GM12878 (cell line): ENCODE data around the gene RAD9A.

Experiments used
- BRCA1 ChIP-seq: IDR thresholded peaks from 2 replicates; pipeline ENCODE4 v1.6.1; 2011; ENCODE audit warnings: low read depth, low read length, improper control_type of control experiment
- CTCF ChIP-seq, 3 experiments: IDR thresholded peaks in 2 of 3; conservative IDR thresholded peaks in 1 of 3; 2 replicates each; pipeline ENCODE4 v1.5.1; 2011; ENCODE audit warnings: low read depth in 3 of 3, low read length in 3 of 3, mild to moderate bottlenecking in 3 of 3, control low read depth in 2 of 3, moderate library complexity in 2 of 3, inconsistent platforms in 1 of 3, mixed read lengths in 1 of 3; ENCODE audit not compliant: control insufficient read depth in 2 of 3, insufficient read depth in 1 of 3; ENCODE audit errors: extremely low read depth in 1 of 3
- EP300 ChIP-seq, 2 experiments: fragments of 150-350 bp in 1 of 2; IDR thresholded peaks; 2 replicates each; pipeline ENCODE4 v1.6.1; 2011 to 2012; ENCODE audit warnings: low read depth in 2 of 2, low read length in 2 of 2, borderline replicate concordance in 1 of 2, improper control_type of control experiment in 1 of 2, inconsistent platforms in 1 of 2; ENCODE audit not compliant: control insufficient read depth in 1 of 2
- EZH2 ChIP-seq: IDR thresholded peaks from 2 replicates; pipeline ENCODE4 v1.6.1; 2012; ENCODE audit warnings: low read depth, mild to moderate bottlenecking, control low read depth, inconsistent platforms, low read length, borderline replicate concordance; ENCODE audit not compliant: control insufficient read depth
- JUNB ChIP-seq: IDR thresholded peaks from 2 replicates; pipeline ENCODE4 v1.6.1; 2016; ENCODE audit warnings: antibody characterized with exemption, mild to moderate bottlenecking
- KDM1A ChIP-seq: fragments of 200-600 bp; sonication (generic); IDR thresholded peaks from 2 replicates; pipeline ENCODE4 v1.6.1; 2016; ENCODE audit warnings: borderline replicate concordance
- PBX3 ChIP-seq: IDR thresholded peaks from 2 replicates; pipeline ENCODE4 v1.6.1; 2011; ENCODE audit warnings: mild to moderate bottlenecking, low read depth, low read length, moderate library complexity; ENCODE audit not compliant: insufficient replicate concordance
- POLR2A ChIP-seq: IDR thresholded peaks from 2 replicates; pipeline ENCODE4 v1.6.1; 2011; ENCODE audit warnings: low read depth, mild to moderate bottlenecking, low read length

GRCh38 chr11:67422891-67423290, 31.1 kb downstream of the RAD9A start:
- TF ChIP-seq EZH2 (no peak), CTCF (IDR thresholded peaks at IDR 0.05 in 2 of 3, conservative IDR thresholded peaks at IDR 0.05 in 1 of 3; ENCODE audit: control insufficient read depth in 2 of 3, extremely low read depth in 1 of 3, insufficient read depth in 1 of 3, low read depth in 3 of 3, low read length in 3 of 3) (no peak), KDM1A (no peak), EP300 (IDR thresholded peaks at IDR 0.05; ENCODE audit: borderline replicate concordance in 1 of 2, control insufficient read depth in 1 of 2, low read depth in 2 of 2, low read length in 2 of 2) (no peak), PBX3 (no peak), JUNB (no peak), BRCA1 (no peak), POLR2A (no peak)
